HepG2 (cell line): ENCODE data around the gene LHFPL2. TPM values are rescaled to one million over a fixed set of nuclear protein-coding genes. Genes with fewer than 3 reads are reported as not detected.

Experiments
- ATAC-seq: fragments of 200-7000 bp; cut with Tn5 transposase; 3 replicates; pipeline ENCODE4 v1.9.1; 2020; ENCODE audit warnings: mild to moderate bottlenecking, moderate library complexity
- BruUV-seq: library from RNA; stranded (reverse); fragments of 400-500 nt; replicated peaks from 2 replicates; lab custom pipeline; 2021; lab: Mats Ljungman, UMichigan
- CTCF ChIA-PET: fragments of 300-600 bp; formaldehyde crosslinking; extraction: SDS; loops from one replicate; lab custom pipeline; 2021; ENCODE audit warnings: low total read pairs, inconsistent platforms, low intra/inter-chr PET ratio; lab: Yijun Ruan, JAX
- POLR2A ChIA-PET: fragments of 350-600 bp; sonication (Branson Sonifier 250); formaldehyde crosslinking; loops from one replicate; lab custom pipeline; 2020; ENCODE audit warnings: antibody characterized with exemption, inconsistent platforms; lab: Yijun Ruan, JAX
- DNase-seq: peaks from one replicate; pipeline ENCODE4 v3.0.0-alpha.2; 2015; ENCODE audit warnings: low spot score
- FAIRE-seq: peaks from 3 replicates; lab custom pipeline; 2011; peaks lifted over from hg19 to GRCh38; lab: Jason Lieb, UNC
- H2AFZ ChIP-seq: one replicate; pipeline ENCODE4 v1.6.1; 2011; ENCODE audit warnings: low read length, inconsistent platforms
- H3K27ac ChIP-seq: fragments of 300-600 bp; 3 replicates; pipeline ENCODE4 v1.8.0; 2011; ENCODE audit warnings: mixed run types, mild to moderate bottlenecking, mixed read lengths, low read length, inconsistent platforms; ENCODE audit not compliant: insufficient read depth; ENCODE audit errors: extremely low read length
- H3K27me3 ChIP-seq, 2 experiments: fragments of 200-600 bp in 1 of 2; 2 replicates in 1 of 2; 3 replicates in 1 of 2; pipeline versions ENCODE4 v1.6.0 to v1.8.0; 2011; ENCODE audit warnings: low read length in 2 of 2, mild to moderate bottlenecking in 2 of 2, moderate library complexity in 2 of 2, inconsistent platforms in 1 of 2; ENCODE audit not compliant: insufficient read depth in 2 of 2, control insufficient read depth in 1 of 2
- H3K36me3 ChIP-seq, 2 experiments: fragments of 200-600 bp in 1 of 2; replicated peaks in 1 of 2; 2 replicates in 1 of 2; 3 replicates in 1 of 2; pipeline versions ENCODE4 v1.5.1 to v1.8.0; 2011; ENCODE audit warnings: low read length in 2 of 2, inconsistent platforms in 1 of 2; ENCODE audit not compliant: insufficient read depth in 2 of 2, control insufficient read depth in 1 of 2
- H3K4me1 ChIP-seq: 2 replicates; pipeline ENCODE4 v1.5.1; 2012; ENCODE audit warnings: low read length, inconsistent platforms; ENCODE audit not compliant: insufficient read depth
- H3K4me2 ChIP-seq: 2 replicates; pipeline ENCODE4 v1.6.0; 2011; ENCODE audit warnings: low read depth, low read length, inconsistent platforms
- H3K4me3 ChIP-seq, 3 experiments: fragments of 200-600 bp in 1 of 3; sonication (generic), shearing (Covaris generic) in 1 of 3; replicated peaks in 1 of 3; 2 replicates each; pipeline ENCODE4 v1.5.1; 2011 to 2016; ENCODE audit warnings: low read length in 3 of 3, inconsistent platforms in 2 of 3, low read depth in 2 of 3, mild to moderate bottlenecking in 2 of 3, control low read depth in 1 of 3, mixed read lengths in 1 of 3; ENCODE audit not compliant: insufficient read depth in 1 of 3
- H3K79me2 ChIP-seq: one replicate; pipeline ENCODE4 v1.6.1; 2011; ENCODE audit warnings: low read length, inconsistent platforms; ENCODE audit not compliant: insufficient read depth
- H3K9ac ChIP-seq: 2 replicates; pipeline ENCODE4 v1.6.0; 2011; ENCODE audit warnings: mild to moderate bottlenecking, low read depth, low read length, inconsistent platforms; ENCODE audit not compliant: insufficient read depth
- H3K9me3 ChIP-seq: 2 replicates; pipeline ENCODE4 v1.5.1; 2012; ENCODE audit warnings: mild to moderate bottlenecking, low read length
- H4K20me1 ChIP-seq: 2 replicates; pipeline ENCODE4 v1.6.0; 2011; ENCODE audit warnings: inconsistent platforms, mild to moderate bottlenecking, low read length, moderate library complexity; ENCODE audit not compliant: insufficient read depth
- AHDC1 ChIP-seq: sonication (generic); formaldehyde crosslinking; IDR thresholded peaks from 2 replicates; pipeline ENCODE4 v1.5.1; 2020; ENCODE audit warnings: mild to moderate bottlenecking, missing genetic modification reagents, borderline replicate concordance
- CREM ChIP-seq, 2 experiments: sonication (generic) in 1 of 2; formaldehyde crosslinking in 1 of 2; IDR thresholded peaks; 2 replicates each; pipeline versions ENCODE4 v1.4.0 to v1.6.1; 2016 to 2020; ENCODE audit warnings: antibody characterized with exemption in 1 of 2, mild to moderate bottlenecking in 1 of 2, missing genetic modification reagents in 1 of 2
- GZF1 ChIP-seq: sonication (generic); formaldehyde crosslinking; IDR thresholded peaks from 2 replicates; pipeline ENCODE4 v1.5.1; 2020; ENCODE audit warnings: mild to moderate bottlenecking, missing genetic modification reagents
- KMT2B ChIP-seq: IDR thresholded peaks from 2 replicates; pipeline ENCODE4 v1.6.1; 2016; ENCODE audit warnings: missing genetic modification reagents, missing compliant biosample characterization
- MTA3 ChIP-seq: sonication (generic); formaldehyde crosslinking; IDR thresholded peaks from 2 replicates; pipeline ENCODE4 v1.4.0; 2020; ENCODE audit warnings: missing genetic modification reagents
- NR1H2 ChIP-seq: sonication (generic); formaldehyde crosslinking; IDR thresholded peaks from 2 replicates; pipeline ENCODE4 v1.8.1; 2022; ENCODE audit warnings: low read depth, missing genetic modification reagents, borderline replicate concordance
- PRDM10 ChIP-seq: sonication (generic); formaldehyde crosslinking; IDR thresholded peaks from 2 replicates; pipeline ENCODE4 v1.4.0; 2020; ENCODE audit warnings: low read depth, missing genetic modification reagents
- REL ChIP-seq: sonication (generic); formaldehyde crosslinking; conservative IDR thresholded peaks from 2 replicates; pipeline ENCODE4 v1.8.0; 2022; ENCODE audit warnings: mild to moderate bottlenecking, missing genetic modification reagents, moderate library complexity
- RELA ChIP-seq: sonication (generic); formaldehyde crosslinking; IDR thresholded peaks from 2 replicates; pipeline ENCODE4 v1.4.0; 2020; ENCODE audit warnings: missing genetic modification reagents
- RFX1 ChIP-seq: fragments of 450-650 bp; IDR thresholded peaks from 2 replicates; pipeline ENCODE4 v1.6.1; 2017
- TBL1XR1 ChIP-seq: fragments of 150-350 bp; IDR thresholded peaks from 2 replicates; pipeline ENCODE4 v1.6.1; 2014; ENCODE audit warnings: borderline replicate concordance, low read length; ENCODE audit not compliant: partially characterized antibody
- ZKSCAN5 ChIP-seq: sonication (generic); formaldehyde crosslinking; IDR thresholded peaks from 2 replicates; pipeline ENCODE4 v1.5.1; 2020; ENCODE audit warnings: mild to moderate bottlenecking, missing genetic modification reagents
- ZNF510 ChIP-seq: sonication (generic); formaldehyde crosslinking; IDR thresholded peaks from 2 replicates; pipeline ENCODE4 v1.4.0; 2020; ENCODE audit warnings: low read depth, mild to moderate bottlenecking, missing genetic modification reagents
- ZNF576 ChIP-seq: sonication (generic); formaldehyde crosslinking; IDR thresholded peaks from 2 replicates; pipeline ENCODE4 v1.4.0; 2020; ENCODE audit warnings: mild to moderate bottlenecking, missing genetic modification reagents
- ZNF652 ChIP-seq: IDR thresholded peaks from 2 replicates; pipeline ENCODE4 v1.6.1; 2016; ENCODE audit warnings: low read depth, borderline replicate concordance
- WGBS: methylation state at CpG from one replicate; pipeline ENCODE4 v1.1.6; 2017; ENCODE audit warnings: low lambda C conversion rate; 5-methylcytosine and 5-hydroxymethylcytosine counted together
- in situ Hi-C: cut with HindIII; loops from 2 replicates; pipeline ENCODE4 v1.10.0; 2017; ENCODE audit warnings: low pct_unique_long_range_greater_than_20kb; ENCODE audit not compliant: extremely low pct_ligation_motif_present
- intact Hi-C: fragments of 100-400 bp; cut with micrococcal nuclease; formaldehyde crosslinking; loops from one replicate; pipeline ENCODE4 v1.10.0; 2022; ENCODE audit not compliant: unreplicated experiment
- polyA plus RNA-seq, 8 experiments: library from polyadenylated mRNA; depleted of rRNA in 3 of 8; stranded (reverse) in 7 of 8; unstranded in 1 of 8; fragments of >200 nt; fragmentation: Illumina TruSeq in 4 of 8; extraction: Trizol in 4 of 8; gene quantifications; 2 replicates each; pipeline versions ENCODE4 v1.2.1 to v1.2.3, GENCODE V29; 2011 to 2016; ENCODE audit warnings: low read depth in 4 of 8, missing spikeins in 1 of 8, mixed read lengths in 1 of 8; ENCODE audit not compliant: insufficient read depth in 1 of 8
- total RNA-seq, 5 experiments: library from RNA; depleted of rRNA; stranded (reverse); fragments of >200 nt; fragmentation: Illumina TruSeq; extraction: Trizol; gene quantifications; 2 replicates each; pipeline ENCODE4 v1.2.3, GENCODE V29; 2016; ENCODE audit warnings: low read depth in 1 of 5

LHFPL2 gene
- total and polyA plus RNA-seq, 2 of the 13 experiments (the other 11 are each of a cell fraction or from before 2014, with no cell fraction given), result 6.0 to 20.0 TPM

- Histone ChIP-seq H3K9ac (no peak overlapping the region), H3K4me1 (peaks cover 30% of the 10 kb centered on the region), H3K9me3 (no peaks in the 10 kb centered on the region), H4K20me1 (no peaks in the 10 kb centered on the region), H3K79me2 (no peaks in the 10 kb centered on the region), H3K27me3 (no peaks in the 10 kb centered on the region), H2AFZ (no peak overlapping the region), H3K4me3 (no peak overlapping the region), H3K4me2 (no peak overlapping the region), H3K36me3 (peaks cover 7 to 16% of the 10 kb centered on the region in 2 experiments; a peak in 4 of 5 replicates), H3K27ac (no peak overlapping the region)
- no TSS peak for BruUV-seq
- no peak for FAIRE-seq
- TF ChIP-seq RELA (no peak), PRDM10 (no peak), AHDC1 (no peak), ZKSCAN5 (CRISPR knock-in tag) (no peak), KMT2B (CRISPR knock-in tag) (no peak), NR1H2 (CRISPR knock-in tag) (no peak), ZNF652 (CRISPR knock-in tag) (no peak), CREM (IDR thresholded peaks at IDR 0.05) (no peak), CREM (CRISPR knock-in tag; IDR thresholded peaks at IDR 0.05) (no peak), GZF1 (no peak), ZNF510 (CRISPR knock-in tag) (no peak), ZNF576 (CRISPR knock-in tag) (no peak), TBL1XR1 (no peak), REL (no peak), RFX1 (no peak), MTA3 (no peak)
- intact Hi-C loops, result no loop called here
- POLR2A ChIA-PET, result interaction anchor here (3.3 kb wide), 1 partner anchor 13 kb away, joined by 48 read pairs; no protein-coding TSS in a partner anchor
- WGBS, result 92% methylated on average over 2 of the region's 2 CpGs
- in situ Hi-C loops, result no loop called here
- CTCF ChIA-PET, result no interaction called here
- DNase-seq, result no peak
- no peak for ATAC-seq
These were observed 142.1 kb downstream of the LHFPL2 start for GRCh38 chr5:78506261-78507024.
